Stimulated activated CD4-positive, alpha-beta T cell treated with anti-CD3 and anti-CD28 coated beads, Interleukin-12 subunit alpha, Interleukin-12 subunit beta, amount 100 ng/mL, for 24 hours (primary cell): ENCODE measurements around the gene MOCS3.

Source experiments
- DNase-seq, 2 experiments: peaks; one replicate each; pipeline ENCODE4 v3.0.0-alpha.2; 2020; ENCODE audit warnings: low read depth in 2 of 2

Gene MOCS3

GRCh38 chr20:50981714-50982048, 23.1 kb downstream of the MOCS3 start:
- no peak for DNase-seq

- DNase-seq: no peak
These were observed 23.7 kb downstream of the MOCS3 start for GRCh38 chr20:50982363-50982762.

GRCh38 chr20:50983321-50983720, 24.7 kb downstream of the MOCS3 start:
- no peak for DNase-seq

GRCh38 chr20:50987493-50988210, 29.0 kb downstream of the MOCS3 start:
- peak in 1 of 2 experiments; percentile 36 for DNase-seq

GRCh38 chr20:50991076-50991475, 32.5 kb downstream of the MOCS3 start:
- DNase-seq: no peak

GRCh38 chr20:50992336-50992732, 33.7 kb downstream of the MOCS3 start:
- DNase-seq: no peak

- peak in 1 of 2 experiments; percentile 34 for DNase-seq
These were observed 34.3 kb downstream of the MOCS3 start for GRCh38 chr20:50992733-50993457.

- no peak for DNase-seq
These were observed 35.3 kb downstream of the MOCS3 start for GRCh38 chr20:50993876-50994275.

GRCh38 chr20:50995506-50995905, 36.9 kb downstream of the MOCS3 start:
- DNase-seq: no peak

GRCh38 chr20:50996901-50997865, 38.6 kb downstream of the MOCS3 start:
- DNase-seq: no peak

- DNase-seq: no peak
These were observed 40.7 kb downstream of the MOCS3 start for GRCh38 chr20:50999355-50999754.

- DNase-seq: no peak
These were observed 43.0 kb downstream of the MOCS3 start for GRCh38 chr20:51001430-51002265.

- DNase-seq: no peak
These were observed 44.0 kb downstream of the MOCS3 start for GRCh38 chr20:51002633-51003032.

GRCh38 chr20:51003753-51004152, 45.1 kb downstream of the MOCS3 start:
- DNase-seq: no peak

GRCh38 chr20:51004305-51004727, 45.7 kb downstream of the MOCS3 start:
- DNase-seq: no peak

GRCh38 chr20:51004781-51005180, 46.2 kb downstream of the MOCS3 start:
- no peak for DNase-seq

GRCh38 chr20:51005214-51005613, 46.6 kb downstream of the MOCS3 start:
- no peak for DNase-seq

GRCh38 chr20:51008718-51009117, 50.1 kb downstream of the MOCS3 start:
- no peak for DNase-seq

- no peak for DNase-seq
These were observed 50.9 kb downstream of the MOCS3 start for GRCh38 chr20:51009303-51010042.

- DNase-seq: no peak
These were observed 51.4 kb downstream of the MOCS3 start for GRCh38 chr20:51010043-51010365.

GRCh38 chr20:51010932-51011331, 52.3 kb downstream of the MOCS3 start:
- DNase-seq: no peak
